NCI-H2029 (cell line): ENCODE measurements around the gene WFIKKN1.

Source experiments
- DNase-seq: peaks from one replicate; lab custom pipeline; 2025; lab: John Stamatoyannopoulos, UW

Gene WFIKKN1, protein sequence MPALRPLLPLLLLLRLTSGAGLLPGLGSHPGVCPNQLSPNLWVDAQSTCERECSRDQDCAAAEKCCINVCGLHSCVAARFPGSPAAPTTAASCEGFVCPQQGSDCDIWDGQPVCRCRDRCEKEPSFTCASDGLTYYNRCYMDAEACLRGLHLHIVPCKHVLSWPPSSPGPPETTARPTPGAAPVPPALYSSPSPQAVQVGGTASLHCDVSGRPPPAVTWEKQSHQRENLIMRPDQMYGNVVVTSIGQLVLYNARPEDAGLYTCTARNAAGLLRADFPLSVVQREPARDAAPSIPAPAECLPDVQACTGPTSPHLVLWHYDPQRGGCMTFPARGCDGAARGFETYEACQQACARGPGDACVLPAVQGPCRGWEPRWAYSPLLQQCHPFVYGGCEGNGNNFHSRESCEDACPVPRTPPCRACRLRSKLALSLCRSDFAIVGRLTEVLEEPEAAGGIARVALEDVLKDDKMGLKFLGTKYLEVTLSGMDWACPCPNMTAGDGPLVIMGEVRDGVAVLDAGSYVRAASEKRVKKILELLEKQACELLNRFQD

DNA sequence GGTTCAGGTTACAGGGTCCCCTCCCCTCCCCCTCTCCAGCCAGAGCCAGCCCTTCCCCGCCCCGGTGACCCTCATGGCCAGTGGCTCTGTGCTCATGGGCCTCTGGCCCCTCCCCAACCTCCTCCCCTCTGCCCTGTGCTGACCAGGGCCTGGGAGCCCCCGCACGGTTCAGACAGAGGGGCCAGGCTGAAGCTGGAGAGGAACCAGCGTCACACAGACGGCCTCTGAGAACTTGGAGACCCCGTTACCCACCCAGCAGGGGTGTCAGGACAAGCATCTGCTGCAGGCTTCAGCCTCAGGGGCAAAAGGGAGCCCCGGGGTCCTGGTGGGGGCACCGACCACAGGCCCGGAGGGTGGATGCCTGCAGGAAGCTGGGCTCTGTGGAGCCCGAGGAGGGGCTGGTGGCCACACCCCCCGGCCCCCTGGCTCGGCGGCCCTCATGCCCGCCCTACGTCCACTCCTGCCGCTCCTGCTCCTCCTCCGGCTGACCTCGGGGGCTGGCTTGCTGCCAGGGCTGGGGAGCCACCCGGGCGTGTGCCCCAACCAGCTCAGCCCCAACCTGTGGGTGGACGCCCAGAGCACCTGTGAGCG lies at the start of gene WFIKKN1:
WFIKKN1 (plus strand) TSS at position 171 of the 591 bp plus-strand sequence; CDS start at position 440, 269 bp downstream.
- DNase-seq: no peak

DNA sequence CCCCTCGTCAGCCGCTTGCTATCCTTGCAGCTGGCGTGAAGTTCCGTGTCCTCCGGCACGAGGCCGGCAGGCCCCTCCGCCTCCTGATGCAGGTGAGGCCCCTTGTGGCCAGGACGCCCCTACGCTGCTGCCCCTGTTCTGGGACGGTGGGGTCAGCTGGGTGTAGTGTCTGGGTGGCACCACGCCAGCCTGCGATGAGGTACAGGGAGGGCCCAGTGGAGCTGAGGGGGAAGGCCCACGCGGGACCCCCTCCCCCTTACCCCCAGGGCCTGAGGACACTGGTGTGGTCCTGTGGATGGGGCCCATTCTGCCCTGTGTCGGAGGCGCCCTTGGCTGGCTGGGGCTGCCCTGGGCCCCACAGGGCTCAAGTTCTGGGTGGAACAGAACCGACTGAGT lies 48.6 kb upstream of the WFIKKN1 start:
- no peak for DNase-seq

DNA sequence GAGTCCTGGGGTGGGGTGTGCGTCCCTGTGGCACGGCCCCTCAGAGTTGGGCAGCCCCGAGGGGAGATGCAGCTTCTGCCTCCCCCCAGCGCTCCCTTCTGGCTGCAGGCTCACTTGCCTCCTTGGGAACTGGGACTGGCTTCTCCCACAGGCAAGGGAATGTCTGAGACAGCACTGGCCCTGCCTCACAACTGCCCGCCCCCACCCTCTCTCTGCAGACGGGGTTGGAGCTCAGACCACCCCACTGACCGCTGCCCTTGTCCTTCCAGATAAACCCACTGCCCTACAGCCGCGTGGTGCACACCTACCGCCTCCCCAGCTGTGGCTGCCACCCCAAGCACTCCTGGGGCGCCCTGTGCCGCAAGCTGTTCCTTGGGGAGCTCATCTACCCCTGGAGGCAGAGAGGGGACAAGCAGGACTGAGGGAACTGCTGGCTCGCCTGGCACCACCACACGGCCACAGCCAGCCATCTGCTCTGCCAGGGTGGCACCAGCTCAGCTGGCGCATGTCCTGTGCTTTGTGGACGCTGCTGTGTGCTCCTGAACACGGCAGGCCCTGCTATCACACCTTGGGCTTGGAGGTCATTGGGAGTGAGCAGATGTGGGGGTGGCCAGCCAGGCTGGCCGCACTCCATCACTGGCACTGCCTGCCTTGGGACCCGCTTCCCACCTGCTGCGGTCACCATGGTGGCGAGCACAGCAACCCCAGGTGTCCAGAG lies 48.0 kb upstream of the WFIKKN1 start:
- DNase-seq: no peak

DNA sequence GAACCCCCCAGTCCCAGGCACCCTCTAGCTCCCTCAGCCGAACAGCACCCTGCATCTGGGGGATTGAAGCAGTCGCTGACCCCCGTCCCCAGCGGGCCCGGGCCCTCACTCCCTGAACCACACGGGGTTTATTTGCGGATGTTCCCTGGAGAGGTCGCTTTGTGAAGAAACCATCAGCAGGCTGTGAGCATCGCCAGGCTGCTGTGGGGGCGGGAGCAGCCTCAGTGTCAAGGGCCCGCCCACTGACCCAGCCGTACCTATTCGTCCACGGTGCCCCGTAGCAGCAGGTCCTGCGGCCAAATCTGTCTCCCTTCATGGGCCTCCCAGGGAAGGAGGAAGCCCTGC lies 47.3 kb upstream of the WFIKKN1 start:
- no peak for DNase-seq

DNA sequence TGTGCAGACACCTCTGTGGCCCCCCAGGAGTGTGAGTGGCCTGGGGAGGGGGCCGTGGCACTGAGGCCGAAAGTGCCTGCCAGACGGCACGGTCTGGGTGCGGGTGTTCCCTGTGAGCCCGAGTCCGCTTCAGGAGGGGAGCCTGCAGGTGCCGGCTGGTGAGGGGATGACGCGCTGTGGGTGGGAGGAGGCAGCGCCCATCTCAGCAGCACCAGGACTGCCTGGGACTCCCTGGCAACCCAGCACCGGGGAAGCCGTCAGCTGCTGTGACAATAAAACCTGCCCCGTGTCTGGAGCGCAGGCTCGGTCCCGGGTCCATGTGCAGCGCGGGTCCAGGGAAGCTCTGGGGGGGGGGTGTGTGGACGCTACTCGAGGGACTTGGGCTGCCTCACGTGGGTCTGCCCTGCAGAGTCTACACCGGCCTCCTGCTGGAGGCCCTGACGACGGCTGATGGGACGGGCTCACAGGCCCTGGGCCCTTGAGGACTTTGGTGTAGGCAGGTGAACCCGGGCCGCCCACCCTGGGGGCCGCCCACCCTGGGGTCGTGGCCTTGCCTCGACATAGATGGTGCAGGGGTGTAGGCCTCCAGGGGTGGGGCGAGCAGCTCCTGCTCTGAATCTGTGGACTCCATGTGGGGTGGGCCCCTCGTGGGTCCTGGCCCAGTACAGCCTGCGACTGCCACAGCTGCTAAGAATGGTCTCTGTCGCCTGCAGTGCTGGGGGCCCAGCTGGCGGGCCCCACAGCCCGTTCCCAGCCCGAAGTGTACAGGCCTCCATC lies 46.8 kb upstream of the WFIKKN1 start:
- DNase-seq: no peak

DNA sequence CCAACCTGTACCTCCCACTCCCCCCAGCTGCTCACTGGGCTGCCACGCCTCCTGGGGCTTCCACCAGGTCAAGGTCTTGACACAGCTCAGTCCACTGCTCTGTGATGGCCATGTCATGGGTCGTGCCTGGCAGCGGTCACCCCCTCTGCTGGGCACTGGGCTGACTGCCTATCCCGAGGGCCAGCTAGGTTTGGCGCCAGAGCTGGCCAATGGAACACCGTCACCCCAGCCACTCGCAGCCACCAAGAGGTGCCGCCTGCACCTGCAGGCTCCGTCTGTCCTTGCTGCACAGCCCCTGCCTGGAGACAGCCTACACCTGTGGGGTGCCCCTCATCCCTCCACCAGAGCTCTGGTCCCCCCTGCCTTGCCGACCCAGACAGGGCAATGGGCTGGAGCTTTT lies 45.4 kb upstream of the WFIKKN1 start:
- DNase-seq: no peak

DNA sequence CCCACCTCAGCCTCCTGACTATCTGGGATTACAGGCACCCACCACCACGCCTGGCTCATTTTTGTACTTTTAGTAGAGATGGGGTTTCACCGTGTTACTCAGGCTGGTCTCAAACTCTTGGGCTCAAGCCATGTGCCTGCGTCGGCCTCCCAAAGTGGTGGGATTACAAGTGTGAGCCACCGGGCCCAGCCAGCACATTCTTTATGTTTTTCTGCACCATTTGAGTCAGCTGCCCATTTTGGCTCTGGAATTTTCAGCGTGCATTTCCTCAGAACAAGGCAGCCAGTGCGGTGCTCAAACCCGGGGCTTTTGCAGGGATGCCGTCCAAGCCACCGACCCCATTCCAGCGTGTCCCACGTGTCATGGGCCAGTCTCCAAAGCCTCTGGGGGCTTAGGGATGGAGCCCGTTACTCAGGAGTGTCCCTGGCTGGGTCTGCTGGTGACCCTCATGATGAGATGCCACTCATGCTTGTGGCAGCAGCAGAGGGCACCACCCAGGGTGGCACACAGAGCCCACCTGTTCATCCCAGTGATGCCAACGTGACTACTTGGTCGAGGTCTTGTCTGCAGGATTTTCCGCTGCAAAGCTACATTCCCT lies 44.6 kb upstream of the WFIKKN1 start:
- no peak for DNase-seq

DNA sequence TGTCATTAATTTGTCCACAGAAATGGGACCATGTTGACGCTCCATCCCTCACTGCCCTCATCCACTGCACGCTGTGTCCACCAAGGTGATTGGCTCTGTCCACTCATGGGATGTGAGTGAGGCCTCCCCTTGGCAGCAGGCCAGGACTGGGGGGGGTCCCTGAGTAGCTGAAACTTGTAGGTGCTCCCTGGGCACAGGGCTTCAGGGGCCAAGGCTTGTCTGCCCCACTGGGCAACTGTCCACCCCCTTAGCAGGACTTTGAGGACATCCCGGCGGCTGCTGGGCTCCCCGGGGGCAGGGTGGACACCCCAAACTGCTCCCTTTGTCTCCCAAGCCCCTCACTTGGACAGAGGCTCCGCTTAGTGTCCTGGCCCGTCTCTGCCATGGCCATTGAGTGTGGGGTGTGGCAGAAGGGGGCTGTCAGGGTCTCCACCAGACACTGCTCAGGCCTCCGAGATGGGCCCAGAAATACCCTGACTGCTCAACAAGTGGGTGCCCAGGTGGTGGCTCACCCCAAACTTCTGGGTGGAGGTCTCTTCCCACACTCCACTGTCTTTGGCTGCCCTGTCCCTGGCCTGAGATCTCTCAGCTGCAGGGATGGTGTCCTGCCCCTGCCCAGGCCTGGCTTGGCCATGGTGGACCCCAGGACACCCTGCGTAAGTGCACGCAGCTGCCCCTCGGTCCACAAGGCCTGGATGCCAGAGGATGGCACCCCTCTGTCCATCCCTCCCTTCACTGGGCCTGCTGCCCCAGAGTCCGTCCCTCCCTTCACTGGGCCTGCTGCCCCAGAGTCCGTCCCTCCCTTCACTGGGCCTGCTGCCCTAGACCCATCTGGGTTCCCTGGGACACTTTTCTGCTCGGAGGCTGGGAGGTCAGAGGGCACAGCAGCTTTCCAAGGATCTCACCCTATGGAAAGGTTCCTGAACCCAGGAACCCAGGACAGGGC lies 43.9 kb upstream of the WFIKKN1 start:
- DNase-seq: no peak

DNA sequence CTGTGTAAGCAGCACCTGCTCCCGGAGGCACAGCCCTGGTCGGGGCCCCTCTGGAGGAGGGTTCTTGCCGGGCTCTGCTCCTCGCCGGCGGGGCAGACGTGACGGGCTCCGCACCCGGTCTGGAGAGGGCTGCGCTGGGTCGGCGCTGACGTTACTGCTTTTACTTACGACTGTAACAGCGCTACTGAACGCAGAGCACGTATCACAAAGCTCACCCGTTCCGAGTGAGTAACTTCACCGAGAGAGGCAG lies 42.2 kb upstream of the WFIKKN1 start:
- DNase-seq: no peak

DNA sequence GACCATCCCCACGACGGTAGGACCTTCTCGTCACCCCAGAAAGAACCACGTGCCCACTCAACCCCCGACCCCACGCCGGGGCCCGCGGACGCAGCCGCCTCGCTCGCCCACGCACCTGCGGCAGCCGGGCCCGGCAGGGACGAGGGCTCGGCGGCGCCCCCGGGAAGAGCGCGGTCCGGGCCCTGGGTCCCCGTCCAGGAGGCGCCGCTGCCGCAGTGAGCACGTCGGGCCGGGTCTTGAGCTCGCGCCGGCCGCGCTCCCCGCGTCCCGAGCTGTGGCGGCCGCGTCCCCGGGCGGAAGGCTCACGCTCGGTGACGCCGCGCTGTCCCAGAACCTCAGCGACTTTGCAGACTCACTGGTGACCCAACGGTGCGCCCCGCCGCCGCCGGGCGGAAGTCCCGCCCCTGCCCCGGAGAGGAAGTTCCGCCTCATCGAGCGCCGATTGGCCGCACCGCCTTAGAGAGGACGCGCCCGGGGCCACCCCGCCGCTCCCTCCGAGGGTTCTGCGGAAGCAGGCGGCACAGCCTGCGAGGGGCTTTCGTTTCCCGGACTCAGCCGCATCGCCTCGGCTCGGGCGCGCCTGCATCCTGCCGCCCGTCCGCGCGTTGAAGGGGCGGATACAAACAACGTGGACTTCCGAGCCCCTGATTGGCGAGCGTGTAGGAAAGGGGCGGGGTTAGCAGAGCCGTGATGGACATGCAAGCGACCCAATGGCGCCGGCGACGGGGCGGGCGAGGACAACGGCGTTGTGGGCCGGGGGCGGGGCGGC lies 41.7 kb upstream of the WFIKKN1 start:
- DNase-seq: peak; percentile 89

DNA sequence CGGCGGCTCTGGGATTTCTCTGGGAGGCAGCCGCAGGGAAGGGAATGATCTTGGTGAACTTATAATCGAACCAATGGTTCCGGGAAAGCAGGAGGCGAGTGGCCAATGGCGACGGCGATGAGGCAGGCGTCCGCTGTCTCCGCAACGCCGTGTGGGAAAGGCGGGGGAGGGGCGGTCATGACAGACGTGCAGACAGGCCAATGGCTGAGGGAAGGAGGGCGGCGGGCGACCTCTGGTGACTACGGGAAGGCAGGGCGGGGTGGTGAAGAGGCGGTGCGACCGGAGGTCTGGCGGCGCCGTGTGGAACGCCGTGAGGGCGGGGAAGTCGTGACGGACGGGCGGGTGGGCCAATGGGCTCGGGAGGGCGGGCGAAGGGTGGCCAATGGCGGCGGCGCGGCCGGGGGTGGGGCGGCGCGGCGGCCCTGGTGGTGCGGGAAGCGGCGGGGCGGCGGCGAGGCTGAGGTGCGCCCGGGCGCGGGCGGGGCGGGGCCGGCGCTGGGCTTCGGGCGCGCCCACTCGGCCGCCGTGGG lies 41.1 kb upstream of the WFIKKN1 start, which contains the start of gene RAB40C:
RAB40C (plus strand) TSS at position 409 of the 530 bp plus-strand sequence. CDS start 226 bp downstream, outside the sequence.
- peak; percentile 96 for DNase-seq

DNA sequence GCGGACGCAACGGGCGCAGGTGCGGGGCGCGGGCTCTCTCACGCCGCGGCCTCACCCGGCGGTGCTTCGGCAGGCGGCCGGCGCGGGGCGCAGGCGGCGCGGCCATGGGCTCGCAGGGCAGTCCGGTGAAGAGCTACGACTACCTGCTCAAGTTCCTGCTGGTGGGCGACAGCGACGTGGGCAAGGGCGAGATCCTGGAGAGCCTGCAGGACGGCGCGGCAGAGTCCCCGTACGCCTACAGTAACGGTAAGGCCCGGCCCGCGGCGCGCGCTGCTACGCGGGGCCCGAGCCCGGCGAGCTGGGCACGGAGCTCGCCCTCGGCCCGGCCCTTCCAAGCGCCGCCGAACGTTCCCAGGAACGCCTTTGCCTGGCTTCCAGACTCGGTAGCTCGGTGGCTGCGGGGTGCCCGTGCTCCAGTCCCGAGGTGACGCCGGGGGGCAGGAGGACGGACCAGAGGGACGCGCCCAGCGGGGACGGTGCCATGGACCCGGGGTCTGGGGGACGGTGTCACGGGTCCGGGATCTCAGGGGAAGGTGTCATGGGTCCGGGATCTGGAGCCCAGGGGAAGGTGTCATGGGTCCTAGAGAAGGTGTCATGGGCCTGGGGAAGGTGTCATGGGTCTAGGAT lies 40.5 kb upstream of the WFIKKN1 start:
- no peak for DNase-seq

DNA sequence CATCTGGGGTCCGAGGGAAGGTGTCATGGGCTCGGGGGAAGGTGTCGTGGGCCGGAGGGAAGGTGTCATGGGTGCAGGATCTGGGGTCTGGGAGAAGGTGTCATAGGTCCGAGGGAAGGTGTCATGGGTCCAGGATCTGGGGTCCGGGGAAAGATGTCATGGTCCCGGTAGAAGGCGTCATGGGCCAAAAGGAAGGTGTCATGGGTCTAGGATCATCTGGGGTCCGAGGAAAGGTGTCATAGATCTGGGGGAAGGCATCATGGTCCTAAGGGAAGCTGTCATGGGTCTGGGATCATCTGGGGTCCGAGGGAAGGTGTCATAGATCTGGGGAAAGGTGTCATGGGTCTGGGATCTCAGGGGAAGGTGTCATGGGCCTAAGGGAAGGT lies 40.0 kb upstream of the WFIKKN1 start:
- no peak for DNase-seq

DNA sequence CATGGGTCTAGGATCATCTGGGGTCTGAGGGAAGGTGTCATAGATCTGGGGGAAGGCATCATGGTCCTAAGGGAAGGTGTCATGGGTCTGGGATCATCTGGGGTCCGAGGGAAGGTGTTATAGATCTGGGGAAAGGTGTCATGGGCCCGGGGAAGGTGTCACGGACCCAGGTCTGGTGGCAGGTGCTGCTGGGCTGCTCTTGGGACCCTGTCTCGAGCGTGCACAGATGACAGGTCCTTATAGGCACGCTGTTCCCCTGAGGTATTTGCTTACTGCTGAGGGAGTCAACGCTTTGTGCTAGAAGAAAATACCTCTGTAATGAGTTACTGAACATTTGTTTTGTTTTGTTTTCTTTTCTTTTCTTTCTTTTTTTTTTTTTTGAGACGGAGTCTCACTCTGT lies 39.6 kb upstream of the WFIKKN1 start:
- DNase-seq: no peak

DNA sequence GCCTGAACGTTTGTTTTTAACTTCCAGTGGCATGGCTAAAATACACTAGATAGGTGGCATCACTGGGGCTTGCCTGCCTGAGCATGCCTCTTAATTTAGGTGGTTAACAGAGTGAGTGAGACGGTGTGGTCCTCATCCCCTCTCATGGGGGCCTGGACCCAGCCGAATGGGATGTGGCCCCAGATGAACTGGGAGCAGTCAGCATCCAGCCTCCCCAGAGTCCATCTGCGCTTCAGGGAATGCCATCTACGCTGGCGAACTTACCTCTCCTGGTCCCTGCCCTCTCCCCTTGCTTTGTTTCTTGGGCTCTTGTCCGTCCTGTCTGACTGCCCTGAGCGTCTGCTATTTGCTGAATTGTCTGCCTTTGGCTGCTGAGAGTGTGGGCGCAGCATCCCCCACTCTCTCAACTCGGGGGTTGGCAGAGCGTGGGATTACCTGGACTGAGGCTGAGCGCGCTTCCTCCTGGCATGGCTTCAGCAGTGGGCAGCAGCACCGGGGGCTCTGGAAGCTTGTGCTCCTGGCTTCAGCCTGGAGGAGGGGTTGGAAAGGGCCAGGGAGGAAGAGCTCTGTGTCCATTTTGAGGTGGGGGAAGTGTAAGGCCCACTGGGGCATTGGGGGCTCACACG lies 38.8 kb upstream of the WFIKKN1 start:
- no peak for DNase-seq

DNA sequence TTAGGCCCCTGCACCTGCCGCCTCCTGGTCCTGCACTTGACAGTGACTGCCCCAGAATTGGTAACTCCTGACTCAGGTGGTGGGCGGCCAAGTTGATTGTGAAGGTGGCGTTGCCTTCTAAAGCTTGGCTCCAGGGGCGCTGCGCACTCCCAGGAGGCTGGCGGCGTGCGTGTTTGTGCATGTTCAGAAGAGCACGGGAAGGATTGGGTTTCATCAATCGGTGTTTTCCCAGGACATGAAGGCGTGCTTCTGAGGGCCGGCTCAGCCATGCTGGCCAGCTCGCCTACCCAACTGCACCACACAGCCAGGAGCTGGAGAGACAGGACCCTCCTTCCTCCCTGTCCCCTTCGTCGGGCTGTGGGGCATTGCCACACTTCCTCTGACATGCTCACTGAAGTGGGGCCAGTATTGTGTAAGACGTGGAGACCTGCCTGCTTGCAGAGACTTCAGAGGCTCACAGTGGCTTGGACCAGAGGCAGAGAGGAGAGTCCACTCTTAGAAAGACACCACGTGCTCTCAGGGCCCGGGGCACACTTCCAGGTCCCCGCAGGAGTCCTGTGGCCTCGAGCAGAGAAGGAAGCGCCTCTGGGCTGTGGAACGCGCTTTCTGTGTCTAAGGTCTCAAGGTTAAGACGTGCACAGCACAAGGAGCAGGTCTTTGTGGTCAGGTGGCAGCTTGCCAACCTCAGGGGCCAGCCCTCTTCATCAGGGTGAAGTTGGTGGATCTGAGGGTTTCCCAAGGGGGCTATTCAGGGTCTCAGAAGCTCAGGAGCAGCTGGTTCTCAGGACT lies 38.1 kb upstream of the WFIKKN1 start:
- DNase-seq: peak; percentile 82

DNA sequence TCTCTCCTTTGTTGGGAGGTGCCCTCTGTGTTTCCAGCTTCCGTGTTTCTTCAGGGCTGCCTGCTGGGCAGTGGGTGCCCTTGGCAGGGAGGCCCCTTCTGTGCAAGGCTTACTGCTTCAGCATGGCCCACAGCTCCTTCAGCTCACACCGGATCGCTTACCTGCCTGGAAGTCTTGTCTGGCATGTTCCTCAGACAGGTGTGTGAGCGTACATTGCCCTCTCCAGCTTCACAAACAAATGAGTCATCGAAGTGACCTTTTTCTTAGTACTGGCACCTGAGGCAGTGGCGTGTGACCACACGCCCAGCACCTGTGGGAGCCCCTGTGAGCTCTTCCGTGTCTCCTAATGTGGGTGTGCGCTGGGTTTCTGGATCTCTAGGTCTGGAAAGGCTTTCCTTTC lies 37.4 kb upstream of the WFIKKN1 start:
- peak; percentile 91 for DNase-seq

DNA sequence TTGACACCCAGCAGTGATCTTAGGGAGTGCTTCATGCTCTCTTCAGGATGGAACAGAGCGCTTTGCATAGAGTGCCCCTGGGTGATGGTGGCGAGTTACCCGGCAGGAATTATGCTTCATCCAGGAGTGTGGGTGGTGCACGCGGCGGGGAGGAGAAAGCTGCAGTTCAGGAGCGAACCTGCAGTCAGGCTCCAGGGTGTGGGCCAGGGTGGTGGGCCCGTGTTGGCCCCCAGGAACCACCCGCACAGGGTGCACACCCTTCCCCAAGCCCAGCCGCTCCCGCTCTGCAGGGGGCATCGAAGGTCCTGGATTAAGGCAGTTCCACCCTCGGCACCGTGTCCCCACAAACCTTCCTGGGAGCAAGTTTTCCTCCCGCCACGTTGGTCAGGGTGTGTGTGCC lies 37.0 kb upstream of the WFIKKN1 start:
- no peak for DNase-seq
